PC-9 (cell line): ENCODE measurements around the gene NFE2L2. TPM values are rescaled to one million over a fixed set of nuclear protein-coding genes. Genes with fewer than 3 reads are reported as not detected.

ENCODE experiments used
- BruUV-seq: library from RNA; stranded (reverse); fragments of 400-500 nt; replicated peaks from 2 replicates; lab custom pipeline; 2021; lab: Mats Ljungman, UMichigan
- CTCF ChIA-PET: fragments of 300-600 bp; sonication (Branson Sonifier 250); formaldehyde crosslinking; loops from one replicate; lab custom pipeline; 2022; ENCODE audit warnings: antibody characterized with exemption; lab: Charles Lee
- POLR2A ChIA-PET: fragments of 300-600 bp; sonication (Branson Sonifier 250); formaldehyde crosslinking; loops from one replicate; lab custom pipeline; 2022; ENCODE audit warnings: antibody characterized with exemption; ENCODE audit not compliant: unreplicated experiment; lab: Charles Lee
- DNase-seq, 2 experiments: peaks; one replicate each; pipeline versions ENCODE4 v3.0.0 to v3.0.0-alpha.2; 2015 to 2022; ENCODE audit warnings: mixed read lengths in 1 of 2
- H2AFZ ChIP-seq: fragments of 200-600 bp; sonication (generic); 2 replicates; pipeline ENCODE4 v1.8.1; 2017; ENCODE audit warnings: antibody characterized with exemption
- H3F3A ChIP-seq: fragments of 200-600 bp; sonication (generic); 2 replicates; pipeline ENCODE4 v1.8.1; 2017; ENCODE audit warnings: antibody characterized with exemption, mild to moderate bottlenecking, low read depth; ENCODE audit not compliant: insufficient read depth
- H3K27ac ChIP-seq: fragments of 200-600 bp; sonication (generic); 2 replicates; pipeline ENCODE4 v1.6.1; 2016; ENCODE audit warnings: mixed run types
- H3K27me3 ChIP-seq: fragments of 200-600 bp; sonication (generic); 2 replicates; pipeline ENCODE4 v1.6.1; 2016; ENCODE audit warnings: low read depth, mixed run types; ENCODE audit not compliant: insufficient read depth
- H3K36me3 ChIP-seq: fragments of 200-600 bp; sonication (generic); 2 replicates; pipeline ENCODE4 v1.6.1; 2016; ENCODE audit warnings: low read depth, mixed run types
- H3K4me1 ChIP-seq: fragments of 200-600 bp; sonication (generic); replicated peaks from 2 replicates; pipeline ENCODE4 v1.6.1; 2016; ENCODE audit warnings: mixed run types; ENCODE audit not compliant: insufficient read depth
- H3K4me2 ChIP-seq: fragments of 200-600 bp; sonication (generic); 2 replicates; pipeline ENCODE4 v1.6.1; 2017; ENCODE audit warnings: mixed run types
- H3K4me3 ChIP-seq: fragments of 200-600 bp; sonication (generic); 2 replicates; pipeline ENCODE4 v1.6.1; 2016; ENCODE audit warnings: mixed run types
- H3K79me2 ChIP-seq: fragments of 200-600 bp; sonication (generic); 2 replicates; pipeline ENCODE4 v1.6.1; 2017; ENCODE audit warnings: low read depth, mixed run types
- H3K9me2 ChIP-seq: fragments of 200-600 bp; sonication (generic); 2 replicates; pipeline ENCODE4 v1.8.1; 2017; ENCODE audit warnings: mild to moderate bottlenecking; ENCODE audit not compliant: insufficient read depth
- H3K9me3 ChIP-seq: fragments of 200-600 bp; sonication (generic); 2 replicates; pipeline ENCODE4 v1.8.1; 2016; ENCODE audit warnings: low read depth; ENCODE audit not compliant: insufficient read depth
- H4K20me1 ChIP-seq: fragments of 200-600 bp; sonication (generic); 2 replicates; pipeline ENCODE4 v1.8.1; 2017; ENCODE audit not compliant: insufficient read depth
- EZH2 ChIP-seq: fragments of 200-600 bp; sonication (generic); IDR thresholded peaks from 2 replicates; pipeline ENCODE4 v1.8.0; 2017; ENCODE audit warnings: antibody characterized with exemption, low read depth
- intact Hi-C: fragments of 100-400 bp; cut with micrococcal nuclease; formaldehyde crosslinking; loops from one replicate; pipeline ENCODE4 v1.10.0; 2022; ENCODE audit not compliant: unreplicated experiment
- total RNA-seq: library from RNA; stranded (reverse); gene quantifications from 2 replicates; pipeline ENCODE4 v1.2.3, GENCODE V29; 2021
- TF ChIP-seq, protein P1 (sequence below): fragments of 200-600 bp; sonication (generic); conservative IDR thresholded peaks from 2 replicates; pipeline ENCODE4 v1.6.1; 2017; ENCODE audit warnings: mixed run types, antibody characterized with exemption, mild to moderate bottlenecking, moderate library complexity

NFE2L2 gene
- total RNA-seq, 1 experiment from 2014 or later = 138 TPM

DNA sequence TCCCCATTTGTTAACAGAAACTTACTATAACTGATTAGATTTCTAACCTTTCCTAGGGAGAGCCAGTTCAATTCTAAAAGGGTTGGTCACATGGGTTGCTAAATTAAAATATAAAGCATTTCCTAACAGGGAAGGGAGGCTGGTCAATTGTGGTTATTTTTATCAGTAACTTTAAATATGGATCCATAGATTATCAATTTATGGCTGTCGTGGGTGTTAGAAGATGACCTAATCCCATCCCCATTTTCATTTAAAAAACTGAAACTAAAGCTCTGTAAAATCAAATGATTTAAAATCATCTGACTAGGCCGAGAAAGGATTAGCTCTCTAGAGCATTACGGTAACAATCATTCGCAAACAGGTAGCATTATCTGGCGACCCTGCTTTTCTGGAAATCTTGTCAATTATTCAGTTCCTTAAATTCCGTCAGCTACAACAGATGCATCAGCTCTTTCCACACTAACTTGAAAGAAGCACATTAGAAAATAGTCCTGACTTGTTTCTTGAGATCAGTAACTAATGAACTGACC, 52.9 kb downstream of the NFE2L2 start:
- POLR2A ChIA-PET = interaction anchor here (0.6 to 1.7 kb wide), 8 partner anchors 12 to 721 kb away, joined by 4 to 31 read pairs (median 4); partner anchors contain the start of gene NFE2L2
- DNase-seq = no peak
- intact Hi-C loops = loop anchor here (1.0 to 5.0 kb wide), 6 partner anchors 31 to 407 kb away; a partner anchor contains a TSS
- H3K4me2 ChIP-seq = peak overlapping the region; percentile 84
- peaks cover 30% of the 10 kb centered on the region for H3K4me1 ChIP-seq
- CTCF ChIA-PET = interaction anchor here (0.8 to 1.2 kb wide), 2 partner anchors 16 to 46 kb away, joined by 5 to 10 read pairs; no protein-coding TSS in a partner anchor
- H3K27me3 ChIP-seq = no peaks in the 10 kb centered on the region
- no peaks in the 10 kb centered on the region for H3K9me3 ChIP-seq
- H3K9me2 ChIP-seq = no peaks in the 10 kb centered on the region
- H3F3A ChIP-seq = peaks cover 41% of the 10 kb centered on the region
- peaks cover 35% of the 10 kb centered on the region for H4K20me1 ChIP-seq
- BruUV-seq = TSS peak; percentile 91
- H2AFZ ChIP-seq = peak overlapping the region; percentile 25
- TF ChIP-seq, protein P1, sequence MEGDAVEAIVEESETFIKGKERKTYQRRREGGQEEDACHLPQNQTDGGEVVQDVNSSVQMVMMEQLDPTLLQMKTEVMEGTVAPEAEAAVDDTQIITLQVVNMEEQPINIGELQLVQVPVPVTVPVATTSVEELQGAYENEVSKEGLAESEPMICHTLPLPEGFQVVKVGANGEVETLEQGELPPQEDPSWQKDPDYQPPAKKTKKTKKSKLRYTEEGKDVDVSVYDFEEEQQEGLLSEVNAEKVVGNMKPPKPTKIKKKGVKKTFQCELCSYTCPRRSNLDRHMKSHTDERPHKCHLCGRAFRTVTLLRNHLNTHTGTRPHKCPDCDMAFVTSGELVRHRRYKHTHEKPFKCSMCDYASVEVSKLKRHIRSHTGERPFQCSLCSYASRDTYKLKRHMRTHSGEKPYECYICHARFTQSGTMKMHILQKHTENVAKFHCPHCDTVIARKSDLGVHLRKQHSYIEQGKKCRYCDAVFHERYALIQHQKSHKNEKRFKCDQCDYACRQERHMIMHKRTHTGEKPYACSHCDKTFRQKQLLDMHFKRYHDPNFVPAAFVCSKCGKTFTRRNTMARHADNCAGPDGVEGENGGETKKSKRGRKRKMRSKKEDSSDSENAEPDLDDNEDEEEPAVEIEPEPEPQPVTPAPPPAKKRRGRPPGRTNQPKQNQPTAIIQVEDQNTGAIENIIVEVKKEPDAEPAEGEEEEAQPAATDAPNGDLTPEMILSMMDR = no peak
- no peak for TF ChIP-seq EZH2
- H3K4me3 ChIP-seq = peak overlapping the region; percentile 63
- H3K36me3 ChIP-seq = peaks cover 34% of the 10 kb centered on the region
- H3K27ac ChIP-seq = peak overlapping the region; percentile 97
- peaks cover 62% of the 10 kb centered on the region for H3K79me2 ChIP-seq

DNA sequence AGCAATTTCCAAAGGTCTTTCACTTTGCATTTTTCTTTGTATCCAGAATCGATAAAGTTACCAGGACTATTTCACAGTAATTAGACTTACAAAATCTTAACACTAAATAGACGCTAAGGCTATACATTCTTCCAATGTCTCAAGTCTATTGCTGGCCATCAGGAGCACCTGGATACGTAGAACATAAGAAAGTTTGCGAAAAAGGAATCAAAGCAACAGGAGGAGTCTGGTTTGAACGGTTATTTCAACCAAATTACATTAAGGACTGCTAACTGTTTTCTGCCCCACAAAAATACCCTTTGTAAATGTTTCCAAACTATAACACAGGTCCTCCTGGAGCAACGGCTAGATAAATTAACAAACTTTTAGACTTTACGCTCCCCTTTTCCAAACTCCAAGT, 53.4 kb downstream of the NFE2L2 start:
- H3K4me2 ChIP-seq = peak overlapping the region; percentile 84
- CTCF ChIA-PET = interaction anchor here (0.8 to 1.2 kb wide), 2 partner anchors 16 to 46 kb away, joined by 5 to 10 read pairs; no protein-coding TSS in a partner anchor
- peaks cover 36% of the 10 kb centered on the region for H3F3A ChIP-seq
- no peak for TF ChIP-seq EZH2
- TF ChIP-seq, protein P1 = no peak
- peak overlapping the region; percentile 63 for H3K4me3 ChIP-seq
- DNase-seq = no peak
- peak overlapping the region; percentile 25 for H2AFZ ChIP-seq
- no peaks in the 10 kb centered on the region for H3K9me2 ChIP-seq
- H3K36me3 ChIP-seq = peaks cover 30% of the 10 kb centered on the region
- BruUV-seq = no TSS peak
- H4K20me1 ChIP-seq = peaks cover 30% of the 10 kb centered on the region
- no peaks in the 10 kb centered on the region for H3K9me3 ChIP-seq
- peak overlapping the region; percentile 97 for H3K27ac ChIP-seq
- intact Hi-C loops = loop anchor here (5.0 kb wide), 2 partner anchors 121 to 186 kb away; no protein-coding TSS in a partner anchor
- H3K4me1 ChIP-seq = peaks cover 30% of the 10 kb centered on the region
- H3K79me2 ChIP-seq = peaks cover 58% of the 10 kb centered on the region
- H3K27me3 ChIP-seq = no peaks in the 10 kb centered on the region
- POLR2A ChIA-PET = interaction anchor here (0.6 to 1.7 kb wide), 5 partner anchors 22 to 53 kb away, joined by 4 to 31 read pairs (median 4); partner anchors contain the start of gene NFE2L2

DNA sequence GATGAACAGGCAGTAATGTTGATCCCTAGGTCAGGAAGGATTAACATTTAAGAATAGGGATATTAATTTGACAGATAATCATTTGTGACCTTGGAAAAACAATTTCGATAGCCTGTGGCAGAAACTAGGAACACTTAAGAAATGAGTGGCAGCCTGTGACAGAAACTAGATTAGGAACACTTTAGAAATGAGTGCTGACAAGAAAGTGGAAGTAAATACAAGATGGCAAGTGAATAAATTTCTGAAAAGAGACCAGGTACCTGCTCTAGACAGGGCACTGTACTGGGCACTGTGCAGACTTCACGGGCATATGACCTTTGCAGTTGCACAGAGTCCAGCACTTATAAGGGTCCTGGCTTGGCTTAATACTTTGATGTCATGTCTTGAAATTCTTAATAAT, 57.4 kb downstream of the NFE2L2 start:
- H3K4me3 ChIP-seq = no peak overlapping the region
- TF ChIP-seq, protein P1 = no peak
- no peak for TF ChIP-seq EZH2
- no peak overlapping the region for H3K27ac ChIP-seq
- no peaks in the 10 kb centered on the region for H3K9me2 ChIP-seq
- H4K20me1 ChIP-seq = no peaks in the 10 kb centered on the region
- no peaks in the 10 kb centered on the region for H3K9me3 ChIP-seq
- ChIA-PET CTCF (no interaction called here), POLR2A (no interaction called here)
- H3K4me2 ChIP-seq = no peak overlapping the region
- intact Hi-C loops = no loop called here
- peaks cover 27% of the 10 kb centered on the region for H3K79me2 ChIP-seq
- DNase-seq = no peak
- H3F3A ChIP-seq = peaks cover 14% of the 10 kb centered on the region
- H3K4me1 ChIP-seq = peaks cover 9% of the 10 kb centered on the region
- H3K36me3 ChIP-seq = no peaks in the 10 kb centered on the region
- no peaks in the 10 kb centered on the region for H3K27me3 ChIP-seq
- H2AFZ ChIP-seq = no peak overlapping the region
- no TSS peak for BruUV-seq
